NB4 (cell line): ENCODE results near the gene TLDC2.

ENCODE experiments used
- DNase-seq: peaks from one replicate; pipeline ENCODE4 v3.0.0; 2010; ENCODE audit warnings: low read depth
- H3K4me3 ChIP-seq: one replicate; pipeline ENCODE4 v1.5.1; 2011; ENCODE audit warnings: mild to moderate bottlenecking, low read depth, low read length, moderate library complexity
- MYC ChIP-seq: IDR thresholded peaks from 2 replicates; pipeline ENCODE4 v1.6.1; 2011; ENCODE audit warnings: low read depth, low read length
- POLR2A ChIP-seq: IDR thresholded peaks from 2 replicates; pipeline ENCODE4 v1.6.1; 2011; ENCODE audit warnings: mild to moderate bottlenecking; ENCODE audit not compliant: insufficient read length; ENCODE audit errors: extremely low read depth
- TF ChIP-seq, protein P1 (sequence below): IDR thresholded peaks from 2 replicates; pipeline ENCODE4 v1.6.1; 2011; ENCODE audit warnings: low read depth, low read length
- TF ChIP-seq, protein P2 (sequence below): IDR thresholded peaks from one replicate; pipeline ENCODE4 v1.5.1; 2012; ENCODE audit warnings: low read depth, low read length

The TLDC2 gene

GRCh38 chr20:36856195-36856594, 19.7 kb upstream of the TLDC2 start:
- DNase-seq, result no peak
- no peak overlapping the region for H3K4me3 ChIP-seq
- TF ChIP-seq MYC (no peak), POLR2A (no peak)
- TF ChIP-seq, protein P1, sequence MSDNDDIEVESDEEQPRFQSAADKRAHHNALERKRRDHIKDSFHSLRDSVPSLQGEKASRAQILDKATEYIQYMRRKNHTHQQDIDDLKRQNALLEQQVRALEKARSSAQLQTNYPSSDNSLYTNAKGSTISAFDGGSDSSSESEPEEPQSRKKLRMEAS, result no peak
- TF ChIP-seq, protein P2, sequence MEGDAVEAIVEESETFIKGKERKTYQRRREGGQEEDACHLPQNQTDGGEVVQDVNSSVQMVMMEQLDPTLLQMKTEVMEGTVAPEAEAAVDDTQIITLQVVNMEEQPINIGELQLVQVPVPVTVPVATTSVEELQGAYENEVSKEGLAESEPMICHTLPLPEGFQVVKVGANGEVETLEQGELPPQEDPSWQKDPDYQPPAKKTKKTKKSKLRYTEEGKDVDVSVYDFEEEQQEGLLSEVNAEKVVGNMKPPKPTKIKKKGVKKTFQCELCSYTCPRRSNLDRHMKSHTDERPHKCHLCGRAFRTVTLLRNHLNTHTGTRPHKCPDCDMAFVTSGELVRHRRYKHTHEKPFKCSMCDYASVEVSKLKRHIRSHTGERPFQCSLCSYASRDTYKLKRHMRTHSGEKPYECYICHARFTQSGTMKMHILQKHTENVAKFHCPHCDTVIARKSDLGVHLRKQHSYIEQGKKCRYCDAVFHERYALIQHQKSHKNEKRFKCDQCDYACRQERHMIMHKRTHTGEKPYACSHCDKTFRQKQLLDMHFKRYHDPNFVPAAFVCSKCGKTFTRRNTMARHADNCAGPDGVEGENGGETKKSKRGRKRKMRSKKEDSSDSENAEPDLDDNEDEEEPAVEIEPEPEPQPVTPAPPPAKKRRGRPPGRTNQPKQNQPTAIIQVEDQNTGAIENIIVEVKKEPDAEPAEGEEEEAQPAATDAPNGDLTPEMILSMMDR, result no peak

DNA sequence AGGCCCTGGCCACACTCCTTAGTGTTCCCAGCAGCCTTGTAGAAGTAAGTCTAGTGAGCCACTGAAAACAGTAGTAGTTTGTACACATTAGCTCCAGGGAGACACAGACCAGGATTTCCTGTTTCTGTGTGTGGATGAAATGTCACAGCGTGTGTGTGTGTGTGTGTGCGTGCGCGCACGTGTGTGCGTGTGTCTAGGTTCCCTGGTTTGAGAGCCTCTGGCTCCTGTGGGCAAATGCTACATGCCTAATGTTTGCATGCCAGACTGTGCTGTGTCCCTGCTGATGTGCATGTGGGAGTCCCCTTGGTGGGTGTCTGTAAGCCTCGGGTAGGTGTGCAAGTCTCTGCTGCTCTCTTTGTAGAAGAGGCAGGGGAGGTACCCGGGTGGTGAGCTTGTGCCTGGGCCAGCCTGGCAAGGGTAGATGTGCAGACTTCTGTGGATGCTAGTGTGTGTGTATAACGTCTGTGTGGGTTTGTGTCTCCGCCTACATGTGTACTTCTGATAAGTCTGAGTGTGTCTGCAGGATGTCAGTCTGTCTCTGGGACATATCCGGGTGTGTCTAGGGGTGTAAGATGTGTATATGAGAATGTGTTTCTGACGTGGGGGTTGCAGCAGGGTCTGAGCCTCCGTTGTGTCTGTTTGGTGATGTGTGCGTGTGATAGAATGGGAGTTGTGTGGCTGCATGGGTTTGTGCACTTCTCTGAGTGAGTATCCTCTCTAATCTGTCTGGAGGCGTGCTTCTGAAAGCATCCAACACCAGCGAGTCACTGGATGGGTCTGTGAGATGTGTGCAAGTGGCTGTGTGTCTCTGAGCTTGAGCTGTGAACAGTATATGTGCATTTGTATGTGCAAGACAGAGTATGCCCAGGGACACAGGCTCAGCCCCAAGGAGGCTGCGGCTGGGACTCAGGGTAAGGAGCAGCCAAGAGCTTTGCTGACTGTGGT, 19.0 kb upstream of the TLDC2 start:
- no peak for TF ChIP-seq MYC
- TF ChIP-seq, protein P1, result no peak
- TF ChIP-seq, protein P2, result no peak
- no peak for TF ChIP-seq POLR2A
- no peak overlapping the region for H3K4me3 ChIP-seq
- no peak for DNase-seq

DNA sequence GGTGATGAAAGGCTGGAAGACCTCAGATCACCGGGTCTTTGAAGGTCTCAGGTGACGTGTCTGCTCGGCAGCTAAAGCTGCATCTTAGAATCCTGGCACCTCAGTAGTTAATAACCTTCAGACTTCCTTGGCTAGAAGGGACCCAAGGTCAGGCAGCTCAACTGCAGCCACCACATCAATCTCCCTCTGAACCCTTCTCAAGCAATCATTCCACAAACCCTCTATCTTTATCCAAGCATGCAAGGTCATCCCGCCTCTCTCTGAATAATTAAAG, 16.7 kb upstream of the TLDC2 start:
- H3K4me3 ChIP-seq, result no peak overlapping the region
- no peak for DNase-seq
- no peak for TF ChIP-seq MYC
- TF ChIP-seq, protein P2, result no peak
- TF ChIP-seq POLR2A, result no peak
- TF ChIP-seq, protein P1, result no peak

DNA sequence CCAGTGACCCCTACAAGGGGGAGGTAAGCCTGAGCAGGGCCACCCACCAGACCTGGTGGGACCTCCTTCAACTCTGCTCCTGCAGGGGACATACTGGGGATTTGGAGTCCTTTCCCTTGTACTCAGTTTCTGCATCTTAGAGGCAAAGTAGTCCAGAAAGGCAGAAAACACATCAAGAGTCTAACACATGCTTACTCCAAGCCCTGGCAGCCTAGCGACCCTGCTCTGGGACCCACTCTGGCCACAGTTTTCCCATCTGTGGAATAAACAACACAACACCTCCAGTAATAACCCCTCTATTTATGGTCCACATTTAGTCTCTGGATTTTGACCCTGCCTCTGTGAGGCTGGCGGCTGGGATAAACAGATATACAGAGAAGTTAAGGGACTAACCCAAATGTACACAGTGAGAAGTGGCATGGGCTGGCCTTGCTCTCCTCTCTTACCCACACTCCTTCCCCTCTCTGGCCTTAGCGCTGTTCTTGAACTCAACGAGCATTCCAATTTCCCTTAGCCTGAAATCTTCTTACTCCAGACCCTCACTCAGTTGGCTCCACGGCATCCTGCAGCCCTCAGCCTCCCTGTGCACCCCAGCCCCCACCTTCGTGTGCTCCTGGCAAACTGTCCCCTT, 16.1 kb upstream of the TLDC2 start:
- no peak overlapping the region for H3K4me3 ChIP-seq
- TF ChIP-seq, protein P1, result no peak
- TF ChIP-seq, protein P2, result no peak
- no peak for TF ChIP-seq POLR2A
- no peak for DNase-seq

DNA sequence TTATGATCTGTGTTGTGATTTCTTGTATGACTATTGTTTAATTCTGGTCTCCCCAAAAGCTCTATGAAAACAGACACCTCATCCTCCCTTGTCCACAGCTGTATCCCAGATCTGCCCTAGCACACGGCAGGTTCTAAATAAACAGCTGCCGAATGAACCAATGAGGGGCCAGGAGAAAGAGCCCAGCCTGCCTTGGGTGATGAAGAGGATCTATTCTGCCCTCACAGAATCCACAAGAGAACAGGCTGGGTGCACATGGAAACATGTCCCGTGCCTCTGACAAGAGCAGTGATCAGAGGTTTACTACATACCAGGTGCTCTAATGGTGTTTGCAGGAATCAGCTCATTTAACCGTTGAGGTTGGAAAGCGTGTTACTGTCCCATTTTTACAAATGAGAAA, 15.6 kb upstream of the TLDC2 start:
- TF ChIP-seq MYC, result no peak
- TF ChIP-seq, protein P1, result no peak
- no peak for DNase-seq
- no peak overlapping the region for H3K4me3 ChIP-seq

DNA sequence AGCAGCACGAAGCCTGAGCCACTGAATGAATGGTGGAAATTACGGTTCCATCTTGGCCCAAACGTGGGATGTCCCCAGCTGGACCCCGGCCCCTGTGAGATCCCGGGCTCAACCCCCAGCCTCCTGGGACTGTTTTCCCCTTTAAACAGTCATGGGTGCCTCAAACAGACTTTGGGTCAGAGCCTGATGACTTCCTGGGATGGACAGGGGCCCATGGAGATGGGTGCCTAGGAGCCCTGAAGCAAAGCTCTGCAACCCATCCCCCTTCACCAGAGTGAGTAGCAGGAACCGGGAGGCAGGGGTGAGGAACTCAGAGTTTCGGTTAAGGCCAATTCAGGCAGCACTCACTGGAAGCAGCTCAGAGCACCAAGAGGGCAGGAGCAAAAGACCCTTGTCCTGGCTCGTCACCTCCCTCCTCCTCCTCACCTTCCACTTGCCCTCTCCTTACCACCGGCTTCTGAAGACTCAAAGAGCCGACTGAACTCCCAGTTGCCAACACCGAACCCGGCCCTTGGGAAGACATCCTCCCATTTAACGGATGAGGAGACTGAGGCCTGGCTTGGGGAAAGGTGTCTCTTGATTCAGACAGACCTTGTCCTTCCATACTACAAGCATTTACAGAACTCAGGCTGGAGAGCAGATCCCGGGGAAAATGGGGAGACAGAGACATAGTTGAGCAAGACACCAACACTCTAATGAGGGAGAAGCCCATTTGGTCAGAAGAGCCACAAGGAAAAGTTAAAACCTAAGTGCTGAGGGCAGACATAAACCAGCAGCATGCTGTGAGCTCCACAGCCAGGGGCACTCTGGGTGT, 14.9 kb upstream of the TLDC2 start:
- DNase-seq, result no peak
- TF ChIP-seq POLR2A (no peak), MYC (no peak)
- TF ChIP-seq, protein P1, result no peak
- TF ChIP-seq, protein P2, result no peak
- H3K4me3 ChIP-seq, result no peak overlapping the region
